Prostate gland (tissue), 2 donors: ENCODE data around the gene MGST1.
A peak's percentile ranks its signal among the peaks of the same experiment; 100 is the strongest.

Source experiments
- POLR2A ChIP-seq: fragments of 450-650 bp; IDR thresholded peaks from one replicate; pipeline ENCODE4 v1.6.1; 2016; ENCODE audit warnings: antibody characterized with exemption, mild to moderate bottlenecking
- POLR2AphosphoS5 ChIP-seq: sonication (generic); formaldehyde crosslinking; IDR thresholded peaks from one replicate; pipeline ENCODE4 v1.6.1; 2017; ENCODE audit warnings: antibody characterized with exemption
- TF ChIP-seq, protein P1 (sequence below), 4 experiments: fragments of 200-600 bp in 2 of 4; fragments of 450-650 bp in 2 of 4; sonication (generic) in 2 of 4; IDR thresholded peaks; 1 replicate in 3 of 4; 2 replicates in 1 of 4; pipeline ENCODE4 v1.5.1; 2016 to 2019; ENCODE audit warnings: antibody characterized with exemption in 4 of 4, mild to moderate bottlenecking in 2 of 4, moderate library complexity in 2 of 4

DNA sequence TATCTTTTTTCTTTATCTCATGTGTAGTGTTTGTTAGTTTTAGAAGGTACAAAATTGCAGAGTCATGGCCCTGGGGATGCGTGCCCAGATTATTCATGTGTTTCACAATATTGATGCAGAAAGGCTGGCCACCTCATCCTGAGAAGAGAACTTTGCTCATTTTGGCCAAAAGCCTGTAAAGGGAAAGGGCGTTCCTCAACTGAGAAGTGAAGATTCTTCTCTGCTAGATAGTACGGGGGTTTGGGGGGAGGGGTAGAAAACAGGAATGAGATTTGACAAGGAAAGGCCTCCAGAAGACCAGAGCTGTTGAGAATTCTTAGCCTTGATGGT, 1.7 kb downstream of the MGST1 start:
- TF ChIP-seq POLR2AphosphoS5 (peak; percentile 30), POLR2A (no peak)
- TF ChIP-seq, protein P1, sequence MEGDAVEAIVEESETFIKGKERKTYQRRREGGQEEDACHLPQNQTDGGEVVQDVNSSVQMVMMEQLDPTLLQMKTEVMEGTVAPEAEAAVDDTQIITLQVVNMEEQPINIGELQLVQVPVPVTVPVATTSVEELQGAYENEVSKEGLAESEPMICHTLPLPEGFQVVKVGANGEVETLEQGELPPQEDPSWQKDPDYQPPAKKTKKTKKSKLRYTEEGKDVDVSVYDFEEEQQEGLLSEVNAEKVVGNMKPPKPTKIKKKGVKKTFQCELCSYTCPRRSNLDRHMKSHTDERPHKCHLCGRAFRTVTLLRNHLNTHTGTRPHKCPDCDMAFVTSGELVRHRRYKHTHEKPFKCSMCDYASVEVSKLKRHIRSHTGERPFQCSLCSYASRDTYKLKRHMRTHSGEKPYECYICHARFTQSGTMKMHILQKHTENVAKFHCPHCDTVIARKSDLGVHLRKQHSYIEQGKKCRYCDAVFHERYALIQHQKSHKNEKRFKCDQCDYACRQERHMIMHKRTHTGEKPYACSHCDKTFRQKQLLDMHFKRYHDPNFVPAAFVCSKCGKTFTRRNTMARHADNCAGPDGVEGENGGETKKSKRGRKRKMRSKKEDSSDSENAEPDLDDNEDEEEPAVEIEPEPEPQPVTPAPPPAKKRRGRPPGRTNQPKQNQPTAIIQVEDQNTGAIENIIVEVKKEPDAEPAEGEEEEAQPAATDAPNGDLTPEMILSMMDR (IDR thresholded peaks at IDR 0.05) = no peak
